MM.1S (cell line): ENCODE results near the gene CHST3.

Source experiments
- DNase-seq: peaks from one replicate; pipeline ENCODE4 v3.0.0-alpha.2; 2015
- H2AFZ ChIP-seq: fragments of 300-600 bp; sonication (generic); 2 replicates; pipeline ENCODE4 v1.6.0; 2016; ENCODE audit warnings: antibody characterized with exemption, low read length
- H3F3A ChIP-seq: fragments of 300-600 bp; sonication (generic); 2 replicates; pipeline ENCODE4 v1.6.1; 2016; ENCODE audit warnings: mild to moderate bottlenecking, antibody characterized with exemption, low read length, moderate library complexity, mixed read lengths; ENCODE audit not compliant: insufficient read depth
- H3K27ac ChIP-seq: fragments of 300-600 bp; sonication (generic); 2 replicates; pipeline ENCODE4 v1.5.1; 2016; ENCODE audit warnings: mild to moderate bottlenecking, low read length
- H3K27me3 ChIP-seq: fragments of 300-600 bp; sonication (generic); replicated peaks from 2 replicates; pipeline ENCODE4 v1.6.0; 2016; ENCODE audit warnings: low read length; ENCODE audit not compliant: insufficient read depth
- H3K36me3 ChIP-seq: fragments of 300-600 bp; sonication (generic); replicated peaks from 2 replicates; pipeline ENCODE4 v1.6.1; 2016; ENCODE audit warnings: mild to moderate bottlenecking, low read length, mixed read lengths; ENCODE audit not compliant: insufficient read depth
- H3K4me1 ChIP-seq: fragments of 300-600 bp; sonication (generic); 2 replicates; pipeline ENCODE4 v1.6.1; 2016; ENCODE audit warnings: low read length, mixed read lengths
- H3K4me2 ChIP-seq: fragments of 300-600 bp; sonication (generic); 2 replicates; pipeline ENCODE4 v1.6.0; 2016; ENCODE audit warnings: low read depth, low read length
- H3K4me3 ChIP-seq: fragments of 300-600 bp; sonication (generic); 2 replicates; pipeline ENCODE4 v1.5.1; 2016; ENCODE audit warnings: low read length, mixed read lengths
- H3K79me2 ChIP-seq: fragments of 300-600 bp; sonication (generic); 2 replicates; pipeline ENCODE4 v1.6.1; 2016; ENCODE audit warnings: mixed run types, low read length, mixed read lengths
- H3K9ac ChIP-seq: fragments of 300-600 bp; sonication (generic); 2 replicates; pipeline ENCODE4 v1.6.1; 2016; ENCODE audit warnings: low read length, mixed read lengths
- H3K9me2 ChIP-seq: fragments of 300-600 bp; sonication (generic); replicated peaks from 2 replicates; pipeline ENCODE4 v1.6.1; 2016; ENCODE audit warnings: mild to moderate bottlenecking, low read length, mixed read lengths; ENCODE audit not compliant: insufficient read depth
- H3K9me3 ChIP-seq: fragments of 300-600 bp; sonication (generic); replicated peaks from 2 replicates; pipeline ENCODE4 v1.6.1; 2016; ENCODE audit warnings: mild to moderate bottlenecking, low read length, mixed read lengths; ENCODE audit not compliant: insufficient read depth
- H4K20me1 ChIP-seq: fragments of 300-600 bp; sonication (generic); 2 replicates; pipeline ENCODE4 v1.6.1; 2016; ENCODE audit warnings: mild to moderate bottlenecking, low read length, moderate library complexity, mixed read lengths; ENCODE audit not compliant: insufficient read depth
- EZH2 ChIP-seq: fragments of 300-600 bp; sonication (generic); optimal IDR thresholded peaks from 2 replicates; pipeline ENCODE3; 2017; ENCODE audit warnings: low read depth, mild to moderate bottlenecking, antibody characterized with exemption, low read length, mixed read lengths
- EZH2phosphoT487 ChIP-seq: fragments of 300-600 bp; sonication (generic); IDR thresholded peaks from 2 replicates; pipeline ENCODE4 v1.6.1; 2018; ENCODE audit warnings: antibody characterized with exemption, low read length
- TF ChIP-seq, protein P1 (sequence below): fragments of 300-600 bp; sonication (generic); IDR thresholded peaks from 2 replicates; pipeline ENCODE4 v1.5.1; 2016; ENCODE audit warnings: antibody characterized with exemption, low read length, mixed read lengths

CHST3 gene

DNA sequence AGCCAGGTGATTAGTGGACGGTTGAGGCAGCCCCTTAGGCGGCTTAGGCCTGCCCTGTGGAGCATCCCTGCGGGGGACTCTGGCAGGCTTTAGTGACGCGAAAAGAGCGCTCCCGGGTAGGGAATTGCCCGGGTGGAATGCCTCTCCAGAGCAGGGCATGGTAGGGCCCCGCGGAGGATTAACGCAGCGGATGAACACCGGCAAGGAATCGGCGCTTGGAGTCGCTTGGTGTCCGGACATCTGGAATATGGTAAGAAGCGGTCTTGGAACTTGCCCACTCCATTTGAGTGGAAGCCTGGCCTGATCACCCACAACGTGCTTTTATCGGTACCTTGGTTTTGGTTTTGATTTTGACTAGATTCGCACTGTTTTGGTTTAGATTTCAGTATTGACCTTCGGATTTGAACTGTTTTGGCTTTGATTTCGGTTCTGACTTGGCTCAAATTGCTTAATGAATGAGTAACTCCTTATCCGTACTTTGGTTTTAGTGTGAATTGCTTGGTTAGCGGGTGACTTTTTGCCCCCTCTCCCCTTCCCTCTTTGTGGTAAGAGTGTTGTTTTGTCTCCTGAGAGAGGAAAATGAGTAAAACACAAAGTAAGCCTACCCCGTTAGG lies 24.2 kb upstream of the CHST3 start:
- H3K4me2 ChIP-seq = no peak overlapping the region

DNA sequence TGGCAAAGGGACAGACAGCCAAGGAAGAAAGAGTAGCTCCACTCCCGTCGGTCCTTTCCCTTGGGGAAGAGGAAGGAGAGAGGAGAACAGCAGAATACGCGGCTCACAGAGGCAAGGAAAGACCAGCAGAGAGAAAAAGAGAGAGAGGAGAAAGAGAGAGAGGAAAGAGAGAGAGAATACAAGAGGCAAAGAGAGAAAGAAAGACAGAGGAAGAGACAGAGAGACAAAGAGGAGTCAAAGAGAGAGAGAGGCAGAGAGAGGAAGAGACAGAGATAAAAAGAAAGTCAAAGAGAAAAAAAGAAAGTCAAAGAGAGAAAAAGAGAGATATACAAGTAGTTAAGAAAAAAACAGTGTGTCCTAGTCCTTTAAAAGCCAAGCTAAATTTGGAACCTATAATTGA lies 23.4 kb upstream of the CHST3 start:
- no peaks in the 10 kb centered on the region for H3K4me1 ChIP-seq
- H3K27me3 ChIP-seq = no peaks in the 10 kb centered on the region
- no peaks in the 10 kb centered on the region for H3K36me3 ChIP-seq
- H4K20me1 ChIP-seq = no peaks in the 10 kb centered on the region
- TF ChIP-seq EZH2 = no peak
- TF ChIP-seq EZH2phosphoT487 = no peak
- TF ChIP-seq, protein P1, sequence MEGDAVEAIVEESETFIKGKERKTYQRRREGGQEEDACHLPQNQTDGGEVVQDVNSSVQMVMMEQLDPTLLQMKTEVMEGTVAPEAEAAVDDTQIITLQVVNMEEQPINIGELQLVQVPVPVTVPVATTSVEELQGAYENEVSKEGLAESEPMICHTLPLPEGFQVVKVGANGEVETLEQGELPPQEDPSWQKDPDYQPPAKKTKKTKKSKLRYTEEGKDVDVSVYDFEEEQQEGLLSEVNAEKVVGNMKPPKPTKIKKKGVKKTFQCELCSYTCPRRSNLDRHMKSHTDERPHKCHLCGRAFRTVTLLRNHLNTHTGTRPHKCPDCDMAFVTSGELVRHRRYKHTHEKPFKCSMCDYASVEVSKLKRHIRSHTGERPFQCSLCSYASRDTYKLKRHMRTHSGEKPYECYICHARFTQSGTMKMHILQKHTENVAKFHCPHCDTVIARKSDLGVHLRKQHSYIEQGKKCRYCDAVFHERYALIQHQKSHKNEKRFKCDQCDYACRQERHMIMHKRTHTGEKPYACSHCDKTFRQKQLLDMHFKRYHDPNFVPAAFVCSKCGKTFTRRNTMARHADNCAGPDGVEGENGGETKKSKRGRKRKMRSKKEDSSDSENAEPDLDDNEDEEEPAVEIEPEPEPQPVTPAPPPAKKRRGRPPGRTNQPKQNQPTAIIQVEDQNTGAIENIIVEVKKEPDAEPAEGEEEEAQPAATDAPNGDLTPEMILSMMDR = no peak
- no peaks in the 10 kb centered on the region for H3K79me2 ChIP-seq
- H3K4me3 ChIP-seq = no peak overlapping the region
- no peaks in the 10 kb centered on the region for H3K9me2 ChIP-seq
- H3K9ac ChIP-seq = no peak overlapping the region
- no peaks in the 10 kb centered on the region for H3F3A ChIP-seq
- H2AFZ ChIP-seq = no peak overlapping the region
- no peak overlapping the region for H3K27ac ChIP-seq
- no peak overlapping the region for H3K4me2 ChIP-seq
- no peaks in the 10 kb centered on the region for H3K9me3 ChIP-seq
- DNase-seq = no peak

More for the DNA sequence above, 24.2 kb upstream of the CHST3 start:
- Histone ChIP-seq H3K4me3 (no peak overlapping the region), H3K9me2 (no peaks in the 10 kb centered on the region), H3K9ac (no peak overlapping the region), H3K4me1 (no peaks in the 10 kb centered on the region), H3F3A (no peaks in the 10 kb centered on the region), H4K20me1 (no peaks in the 10 kb centered on the region), H3K79me2 (no peaks in the 10 kb centered on the region), H3K27ac (no peak overlapping the region), H2AFZ (no peak overlapping the region), H3K27me3 (no peaks in the 10 kb centered on the region), H3K9me3 (no peaks in the 10 kb centered on the region), H3K36me3 (no peaks in the 10 kb centered on the region)
- TF ChIP-seq EZH2phosphoT487 (no peak), EZH2 (no peak)
- TF ChIP-seq, protein P1 = no peak
- no peak for DNase-seq

DNA sequence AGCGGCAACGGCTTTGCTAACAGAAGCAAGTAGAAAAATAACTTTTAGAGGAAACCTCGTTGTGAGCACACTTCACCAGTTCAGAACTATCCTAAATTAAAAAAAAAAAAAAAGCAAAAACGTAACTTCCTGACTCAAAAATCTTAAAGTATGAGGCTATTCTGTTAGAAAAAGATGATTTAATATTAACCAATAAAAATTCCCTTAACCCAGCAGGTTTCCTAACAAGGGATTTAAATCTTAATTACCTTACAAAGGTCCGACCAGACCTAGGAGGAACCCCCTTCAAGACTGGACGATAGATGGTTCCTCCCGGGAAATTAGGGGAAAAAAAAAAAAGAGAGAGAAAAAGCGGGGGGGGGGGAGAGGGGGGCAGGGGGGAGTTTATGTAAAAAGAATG lies 22.9 kb upstream of the CHST3 start:
- no peak for TF ChIP-seq EZH2
- no peak for TF ChIP-seq EZH2phosphoT487
- TF ChIP-seq, protein P1 = no peak
- H3K9ac ChIP-seq = no peak overlapping the region
- H3K9me3 ChIP-seq = no peaks in the 10 kb centered on the region

More for the DNA sequence above, 22.9 kb upstream of the CHST3 start:
- Histone ChIP-seq H3K4me1 (no peaks in the 10 kb centered on the region), H2AFZ (no peak overlapping the region), H3K27me3 (no peaks in the 10 kb centered on the region), H3K79me2 (no peaks in the 10 kb centered on the region), H3K27ac (no peak overlapping the region), H3K9me2 (no peaks in the 10 kb centered on the region), H3K36me3 (no peaks in the 10 kb centered on the region), H3K4me3 (no peak overlapping the region), H3F3A (no peaks in the 10 kb centered on the region), H3K4me2 (no peak overlapping the region), H4K20me1 (no peaks in the 10 kb centered on the region)
- DNase-seq = no peak
